ENCODE measurements around the gene ARHGEF11.

The ARHGEF11 gene

DNA sequence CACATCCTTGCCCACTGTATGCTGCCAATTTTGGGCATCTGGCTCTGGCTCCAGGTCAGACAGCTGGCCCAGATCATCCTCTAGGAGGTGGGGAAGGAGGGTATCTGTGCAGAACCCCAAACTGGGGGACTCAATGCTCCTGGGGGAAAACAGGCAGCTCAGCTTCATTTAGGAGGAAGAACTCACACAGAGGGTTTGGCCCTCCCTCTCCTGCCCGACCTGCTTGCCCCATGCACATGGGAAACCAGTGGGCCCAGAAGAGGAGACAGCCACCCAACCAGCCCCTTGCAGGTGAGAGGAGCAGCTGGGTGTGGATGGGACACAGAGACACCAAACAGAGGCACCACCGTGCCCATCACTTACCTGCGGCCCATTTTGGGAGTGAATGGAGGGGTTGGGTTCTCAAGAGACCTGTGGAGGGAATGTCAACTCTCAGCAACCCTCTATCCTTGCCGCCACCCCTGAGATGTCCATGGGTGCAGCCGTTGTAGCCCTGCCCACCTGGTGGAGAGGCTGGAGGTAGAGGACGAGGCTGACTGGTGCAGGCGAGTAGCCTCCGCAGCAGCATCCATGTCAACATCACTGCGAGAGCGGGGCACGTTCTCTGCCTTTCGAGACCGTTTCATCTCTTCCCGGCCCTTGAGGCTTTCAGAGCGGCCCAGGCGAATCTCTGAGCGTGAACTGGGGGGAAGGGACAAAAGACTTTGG, 97.6 kb downstream of the ARHGEF11 start:
- DNase-seq = no peak

DNA sequence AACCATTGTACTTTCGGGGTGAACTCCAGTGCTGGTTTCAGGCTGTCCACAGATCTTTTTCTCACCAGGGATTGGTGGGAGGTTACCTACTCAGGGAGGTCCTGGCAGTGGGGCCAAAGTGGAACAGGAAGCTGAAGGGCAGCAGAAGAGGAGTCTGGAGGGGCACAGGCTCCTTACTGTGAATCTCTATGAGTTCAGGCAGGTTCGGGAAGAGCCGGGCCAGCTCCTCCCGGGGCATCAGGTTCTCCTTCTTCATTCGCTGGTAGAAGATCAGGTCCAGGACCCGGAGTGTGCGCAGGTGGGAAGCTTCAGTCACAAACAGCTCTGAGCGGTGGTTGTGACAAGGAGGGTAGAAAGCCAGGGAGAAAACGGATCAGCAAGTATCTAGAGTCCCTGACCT, 98.4 kb downstream of the ARHGEF11 start:
- no peak for DNase-seq

DNA sequence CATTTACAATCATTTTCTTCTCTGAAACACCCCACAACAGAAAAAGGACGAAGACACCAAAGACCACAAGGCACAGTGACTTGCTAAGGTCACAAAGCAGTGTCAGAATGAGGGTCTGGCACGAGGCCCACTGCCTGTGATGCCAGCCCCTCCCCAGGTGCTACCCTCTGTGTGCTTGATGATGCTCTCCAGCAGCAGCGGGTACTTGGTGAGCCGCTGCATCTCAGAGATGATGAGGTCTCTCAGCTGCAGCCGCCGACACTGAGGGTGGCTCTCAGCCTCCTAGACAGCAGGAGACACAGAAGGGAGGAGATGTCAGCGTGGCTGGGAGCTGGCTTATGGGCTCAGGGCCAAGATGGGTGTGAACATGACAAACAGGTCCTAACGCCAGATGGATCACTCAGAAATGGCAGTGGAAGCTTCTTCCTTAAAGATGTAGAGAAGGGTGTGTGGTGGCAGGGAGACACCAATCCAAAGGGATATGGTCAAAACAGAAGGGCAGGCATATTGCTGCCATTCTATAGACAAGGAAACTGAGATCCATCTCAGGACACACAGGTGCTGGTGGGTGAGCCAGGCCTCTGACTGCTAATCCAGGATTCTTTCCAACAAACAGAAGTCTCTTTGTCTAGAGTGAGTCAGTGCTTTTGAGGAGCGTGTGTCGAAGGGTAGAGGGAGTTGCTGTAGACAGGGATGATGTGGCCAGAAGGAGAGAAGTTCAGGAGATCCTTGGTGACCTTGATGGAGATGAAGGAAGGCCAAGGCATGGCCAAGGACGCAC, 99.5 kb downstream of the ARHGEF11 start:
- no peak for DNase-seq

DNA sequence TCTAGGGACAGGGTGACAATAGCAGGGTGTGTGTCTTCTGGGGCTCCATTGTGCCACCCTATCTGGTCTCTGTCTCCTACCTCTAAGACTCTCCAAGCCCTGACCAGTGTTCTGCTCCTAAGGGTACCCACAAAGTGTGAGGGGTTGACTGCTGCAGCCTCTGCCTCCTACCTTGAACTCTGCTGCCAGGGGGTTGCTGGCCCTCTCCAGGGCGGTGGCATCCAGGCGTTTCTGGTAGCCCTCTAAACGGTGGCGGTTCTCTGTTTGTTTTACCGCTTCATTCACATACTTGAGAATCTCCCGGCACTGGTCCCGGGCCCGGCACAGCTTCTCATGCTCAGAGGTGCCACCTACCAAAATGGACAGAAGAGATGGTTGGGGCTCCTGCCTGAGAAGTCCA, 100.7 kb downstream of the ARHGEF11 start:
- DNase-seq = no peak

DNA sequence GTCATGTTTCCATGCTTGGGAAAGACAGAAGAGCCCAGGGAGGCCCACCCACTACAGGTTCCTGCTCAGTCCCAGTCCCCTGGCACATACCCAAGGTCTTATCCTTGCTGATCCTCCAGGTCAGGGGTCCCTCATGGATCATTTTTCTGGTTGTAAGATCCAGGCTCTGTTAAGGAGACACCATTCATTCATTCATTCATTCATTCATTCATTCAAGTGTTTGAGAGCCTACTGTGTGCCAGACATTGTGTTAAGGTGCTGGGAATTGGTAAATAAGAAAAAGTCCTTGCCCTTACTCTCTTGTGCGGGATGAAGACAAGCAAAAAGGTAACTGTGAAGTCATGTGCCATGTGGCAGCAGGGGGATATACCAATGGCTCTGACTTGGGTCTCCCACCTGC, 101.3 kb downstream of the ARHGEF11 start:
- no peak for DNase-seq

DNA sequence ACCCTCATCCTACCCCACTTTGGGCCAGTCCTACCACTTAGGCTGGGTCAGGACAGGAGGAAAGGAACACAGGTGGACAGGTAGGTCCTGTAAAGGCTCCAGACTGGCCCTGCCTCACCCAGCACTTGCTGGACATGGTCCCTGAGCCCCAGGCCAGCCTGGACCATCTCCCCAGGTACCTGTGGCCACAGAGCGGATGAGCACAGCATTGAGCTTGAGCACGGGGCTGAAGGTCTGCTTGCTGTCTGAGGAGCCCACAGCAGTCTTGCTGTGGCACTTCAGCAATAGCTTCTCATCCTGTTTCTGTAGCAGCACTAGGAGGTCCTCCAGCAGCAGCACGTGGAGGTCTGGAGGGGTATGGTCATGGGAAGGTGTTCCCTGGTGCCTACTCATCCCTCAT, 101.8 kb downstream of the ARHGEF11 start:
- DNase-seq = no peak

DNA sequence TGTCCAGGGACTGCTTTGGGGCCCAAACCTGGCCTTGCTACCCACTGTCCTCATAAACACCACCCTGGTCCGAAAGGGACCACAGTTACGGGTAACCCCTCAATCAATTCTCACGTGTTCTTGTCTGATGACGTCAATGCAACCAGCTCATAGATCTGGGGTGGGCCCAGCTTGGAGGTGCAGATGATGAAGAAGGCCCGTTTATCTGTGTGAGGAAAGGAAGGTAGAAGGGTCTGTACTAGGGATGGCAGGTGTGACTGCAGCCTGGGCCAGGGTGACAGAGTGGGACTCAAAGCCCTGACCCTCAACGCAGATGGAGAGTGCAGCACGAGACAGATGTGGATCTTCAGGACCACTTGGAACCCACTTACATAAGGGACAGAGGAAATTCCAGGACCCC, 103.0 kb downstream of the ARHGEF11 start:
- DNase-seq = no peak

DNA sequence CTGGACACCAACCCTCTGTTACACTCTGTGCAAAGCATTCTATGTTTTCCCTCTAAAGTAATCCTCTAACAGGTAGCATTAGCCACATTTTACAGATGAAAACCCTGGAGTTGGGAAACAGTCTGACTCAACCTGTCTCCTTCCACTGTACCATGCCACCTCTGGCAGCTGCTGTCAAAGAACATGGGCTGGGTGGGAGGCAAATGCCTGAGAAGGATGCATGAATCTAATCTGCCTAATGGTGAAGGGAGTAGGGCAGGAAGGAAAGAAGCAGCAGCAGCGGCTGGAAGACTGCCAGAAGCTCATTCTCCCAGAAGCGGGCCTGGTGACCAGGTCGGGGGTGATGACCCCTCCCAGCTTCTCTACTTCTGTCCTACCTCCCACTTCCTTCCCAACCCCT, 103.4 kb downstream of the ARHGEF11 start:
- no peak for DNase-seq

DNA sequence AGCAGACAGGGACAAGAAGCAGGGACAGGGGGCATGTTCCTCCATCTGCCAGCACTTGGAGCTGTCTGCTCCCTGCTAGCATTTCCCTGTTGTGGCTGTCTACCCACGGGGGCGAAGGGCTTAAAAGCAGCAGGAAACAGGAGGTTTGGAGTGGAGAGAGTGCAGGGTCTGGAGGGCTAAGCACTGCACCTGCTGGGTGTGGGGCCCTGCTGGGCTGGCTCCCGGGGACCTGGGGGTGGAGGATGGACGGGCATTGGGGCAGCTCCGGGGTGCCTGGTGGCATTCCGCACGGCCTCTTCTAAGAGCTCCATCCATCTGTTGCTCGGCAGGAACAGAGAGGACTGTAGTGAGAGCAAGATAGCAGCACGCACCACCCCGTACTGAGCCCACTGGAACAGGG, 103.9 kb downstream of the ARHGEF11 start:
- DNase-seq = no peak

DNA sequence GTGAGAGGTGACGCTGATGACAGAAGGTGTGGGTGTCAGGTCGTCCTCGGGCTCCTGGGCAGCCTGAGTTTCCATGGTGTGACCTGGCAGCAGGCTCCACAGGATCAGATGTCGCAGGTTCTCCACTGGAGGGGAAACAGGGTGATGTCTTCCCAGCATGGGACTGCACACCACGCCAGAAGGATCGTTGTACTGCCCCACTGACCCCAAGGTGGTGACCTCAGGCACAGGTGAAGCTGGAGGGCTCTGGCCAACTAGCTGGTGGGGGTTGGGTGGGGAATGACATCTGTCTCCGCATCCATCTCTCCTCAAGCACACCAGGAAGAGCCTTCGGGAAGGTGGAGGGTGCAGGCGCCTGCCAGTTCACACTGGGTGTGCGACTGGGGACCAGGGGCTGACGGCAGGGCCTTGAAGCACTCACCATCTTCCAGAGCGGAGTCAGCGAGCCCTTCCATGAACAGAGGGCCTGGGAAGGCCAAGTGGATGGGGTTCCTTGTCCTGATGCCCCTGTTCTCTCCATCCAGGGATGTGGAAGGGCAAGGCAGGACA, 105.7 kb downstream of the ARHGEF11 start:
- DNase-seq = no peak

DNA sequence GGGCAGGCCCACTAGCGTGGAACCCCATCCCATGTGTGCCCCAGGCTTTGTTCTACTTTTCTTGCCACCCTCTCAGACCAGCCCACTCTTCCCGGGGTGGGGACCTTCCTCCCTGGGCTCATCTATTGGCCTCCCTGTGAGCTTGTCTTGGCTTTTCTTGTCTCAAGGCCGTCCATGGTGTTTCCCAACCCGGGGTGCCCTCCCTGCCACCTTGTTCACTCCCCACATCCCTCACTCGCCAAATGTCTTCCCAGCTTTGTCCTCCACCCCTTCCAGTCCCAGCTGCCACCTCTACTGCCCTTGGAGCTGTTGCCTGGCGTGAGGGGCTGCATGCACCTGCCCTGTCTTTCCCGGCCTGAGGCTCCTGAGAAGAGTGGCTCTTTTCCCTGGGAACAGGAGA, 106.7 kb downstream of the ARHGEF11 start:
- no peak for DNase-seq

DNA sequence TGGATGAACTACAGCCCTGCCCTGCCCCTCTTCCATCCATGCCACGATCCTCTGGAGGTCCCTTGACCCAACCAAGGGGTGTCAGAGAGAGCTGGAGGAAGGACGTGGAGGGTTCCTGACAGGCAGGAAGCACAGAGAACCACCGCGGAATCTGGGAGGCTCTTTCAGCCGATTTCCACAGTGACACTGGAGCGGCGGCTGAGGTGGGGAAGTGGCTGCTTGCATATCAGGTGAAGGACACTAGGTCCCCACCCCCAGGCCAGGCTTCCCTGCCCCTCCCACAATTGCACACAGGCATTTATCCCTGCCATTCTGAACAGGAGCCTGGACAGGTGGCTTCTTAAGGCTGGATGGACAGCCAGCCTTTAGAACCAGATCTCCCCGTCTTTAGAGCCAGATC, 107.7 kb downstream of the ARHGEF11 start:
- no peak for DNase-seq

DNA sequence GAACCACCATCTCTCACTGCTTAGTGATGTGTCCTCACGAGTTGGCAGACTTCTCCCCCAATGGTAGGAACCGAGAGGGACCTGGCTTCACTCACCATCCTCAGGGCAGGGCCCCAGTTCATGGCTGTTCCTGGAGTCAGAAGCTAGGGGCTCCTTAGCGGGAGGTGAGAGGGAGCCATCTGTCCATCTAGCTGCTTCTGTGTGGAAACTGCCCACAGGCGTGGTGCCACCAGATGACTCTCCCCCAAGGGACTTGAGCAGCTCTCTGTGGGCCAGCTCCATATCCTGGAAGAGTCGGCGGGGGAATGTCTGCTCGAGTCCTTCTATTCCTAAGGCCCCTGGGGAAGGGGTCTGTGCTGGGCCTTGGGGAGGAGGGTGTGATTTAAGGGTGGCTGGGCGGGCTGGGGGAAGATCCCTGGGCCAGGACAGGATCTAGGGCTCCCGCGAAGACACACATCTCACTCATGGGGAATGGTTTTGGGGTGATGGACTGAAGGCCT, 108.8 kb downstream of the ARHGEF11 start:
- no peak for DNase-seq

DNA sequence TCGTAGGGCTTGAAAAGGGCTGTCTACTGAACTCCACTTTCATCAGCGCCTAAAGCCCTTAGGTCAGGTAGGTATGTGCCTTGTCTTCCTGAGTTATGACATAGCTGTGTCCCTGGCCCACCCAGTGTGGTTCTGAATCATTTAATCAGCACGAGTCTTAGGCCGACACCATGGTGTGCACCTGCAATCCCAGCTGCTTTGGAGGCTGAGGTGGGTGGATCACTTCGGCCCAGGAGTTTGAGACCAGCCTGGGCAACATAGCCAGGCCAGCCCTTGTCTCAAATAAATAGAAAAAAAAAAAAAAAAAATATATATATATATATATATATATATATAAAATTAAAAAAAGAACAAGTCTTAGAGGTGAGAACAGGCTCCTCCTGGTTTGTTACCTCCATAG, 109.4 kb downstream of the ARHGEF11 start:
- DNase-seq = no peak

DNA sequence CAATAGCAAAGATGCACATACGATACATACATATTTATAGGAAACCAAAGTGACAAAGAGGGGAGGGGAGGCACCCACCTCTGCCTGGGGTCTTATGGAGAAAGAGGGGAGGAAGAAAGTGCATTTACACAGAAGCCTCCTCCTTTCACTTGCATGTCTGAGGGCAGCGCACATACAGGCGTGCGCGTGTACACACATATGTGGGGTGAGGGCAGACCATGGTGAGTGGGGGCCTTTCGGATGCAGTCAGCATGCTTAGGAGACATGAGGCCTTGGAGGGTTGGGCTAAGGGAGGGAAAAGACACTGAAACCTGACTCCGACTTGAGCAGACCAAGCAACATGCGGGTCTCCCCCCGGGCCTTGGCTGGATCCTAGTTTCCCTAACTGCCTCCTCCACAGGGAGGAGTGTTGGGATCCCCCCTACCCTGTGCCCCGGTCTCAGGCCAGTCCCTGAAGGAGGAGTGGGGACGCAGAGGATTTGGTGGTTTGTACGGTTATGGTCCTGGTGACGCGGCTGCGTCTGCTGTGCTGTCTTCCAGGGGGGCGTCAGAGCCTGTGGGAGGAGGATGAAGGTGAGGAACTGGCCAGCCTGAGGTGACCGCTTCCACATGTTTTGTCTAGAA, 109.9 kb downstream of the ARHGEF11 start:
- DNase-seq = no peak

DNA sequence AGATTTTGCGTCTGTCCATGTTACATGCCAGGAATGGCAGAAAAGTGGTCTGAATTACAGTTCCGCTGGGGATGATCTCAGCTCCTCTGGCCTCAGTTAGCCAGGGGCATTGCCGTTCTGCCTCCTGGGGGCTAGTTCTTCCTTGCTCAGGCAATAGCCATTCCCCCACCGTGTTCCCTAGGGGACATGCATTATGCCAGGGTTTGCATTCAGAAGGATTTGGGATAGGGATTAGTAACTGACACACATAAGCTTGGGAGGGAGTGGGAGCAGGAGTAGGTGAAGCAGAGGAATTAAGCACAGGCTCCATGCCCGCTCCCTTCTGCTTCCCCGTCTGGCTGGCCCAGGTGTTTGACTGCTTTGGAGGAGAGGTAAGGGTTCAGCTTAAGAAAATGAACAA, 112.4 kb downstream of the ARHGEF11 start:
- no peak for DNase-seq

DNA sequence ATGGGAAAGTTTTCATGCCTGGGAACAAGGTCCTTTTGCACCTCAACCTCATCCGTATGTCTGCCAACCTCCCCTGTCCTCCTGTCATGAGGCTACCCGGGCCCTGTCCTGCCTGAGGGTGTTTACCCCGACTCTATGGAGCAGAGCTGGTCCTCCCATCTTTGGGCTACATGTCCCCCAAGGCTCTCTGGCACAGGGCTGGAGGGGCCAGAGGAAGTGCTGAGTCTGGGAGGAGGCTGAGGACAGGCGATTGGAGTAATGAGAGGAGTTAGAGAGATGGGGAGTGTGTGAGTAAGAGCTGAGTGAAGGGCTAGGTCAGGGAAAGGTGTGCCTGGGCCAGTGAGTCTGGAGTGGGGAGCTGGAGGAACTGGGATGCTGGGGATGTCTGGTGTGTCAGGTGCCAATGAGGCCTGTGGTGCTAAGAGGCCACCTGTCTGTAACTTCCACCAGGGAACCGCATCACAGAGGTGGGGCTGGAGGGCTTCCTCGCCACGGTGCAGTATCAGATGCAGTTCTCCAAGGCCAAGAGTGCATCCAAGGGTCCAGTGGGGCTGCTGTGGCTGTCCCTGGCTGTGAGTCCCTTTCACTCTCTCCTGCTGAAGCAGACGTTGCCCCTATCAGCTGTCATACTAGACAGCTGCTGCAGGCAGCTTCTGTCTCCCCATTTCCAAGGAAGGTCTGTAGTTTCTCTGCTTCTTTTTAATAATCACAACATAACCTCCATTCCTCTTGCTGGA, 113.4 kb downstream of the ARHGEF11 start:
- no peak for DNase-seq

DNA sequence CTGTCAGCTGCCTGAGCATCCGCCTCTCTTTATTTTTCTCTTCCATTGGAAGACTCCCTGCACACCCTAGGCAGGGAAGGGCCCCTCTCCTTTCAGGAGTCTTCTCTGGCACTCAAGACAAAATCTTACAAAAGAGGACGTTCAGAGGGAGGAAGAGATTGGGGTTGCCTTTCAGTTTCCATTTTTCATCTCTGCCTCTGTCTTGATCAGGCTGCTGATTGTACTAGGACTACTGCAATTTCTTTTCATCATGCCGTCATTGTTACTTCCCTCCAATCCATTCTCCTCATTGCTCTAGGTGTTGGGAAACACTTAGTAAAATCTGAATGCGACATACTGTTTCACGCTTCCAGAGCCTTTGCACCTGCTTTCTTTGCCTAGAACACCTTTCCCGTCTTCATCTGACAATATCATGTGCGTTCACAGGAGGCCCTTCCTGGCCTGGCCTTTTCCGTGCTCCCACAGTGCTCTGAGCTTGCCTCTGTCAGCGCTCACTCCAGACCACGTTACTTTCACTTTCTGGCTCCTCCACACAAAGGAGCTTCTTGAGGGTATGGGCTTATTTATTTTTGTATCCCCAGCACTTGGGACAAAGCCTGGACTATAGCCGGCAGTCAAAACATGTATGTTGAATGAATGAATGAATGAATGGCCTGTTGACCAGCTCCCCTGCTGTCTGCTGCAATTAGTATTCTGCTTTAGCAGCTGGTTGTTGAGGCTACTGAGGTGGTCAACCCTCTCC, 114.2 kb downstream of the ARHGEF11 start:
- no peak for DNase-seq

DNA sequence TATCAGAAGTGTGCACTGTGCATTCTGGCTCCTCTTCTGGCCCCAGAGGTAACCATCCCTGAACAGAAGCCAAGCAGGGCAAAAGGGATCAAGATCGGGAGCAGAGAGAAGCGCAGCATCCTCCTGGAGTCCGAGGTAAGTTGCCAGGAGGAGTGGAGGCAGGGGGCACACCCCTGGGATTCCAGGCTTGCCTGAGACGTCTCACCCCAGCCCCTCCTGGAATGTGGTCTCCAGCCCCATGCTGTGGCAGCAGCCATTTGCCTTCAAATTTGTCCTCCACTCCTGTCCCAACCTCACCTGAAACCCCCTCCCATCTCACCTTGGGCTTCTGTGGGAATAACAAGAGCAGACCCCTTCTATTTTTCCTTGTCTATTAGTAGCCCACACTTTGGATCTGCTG, 115.1 kb downstream of the ARHGEF11 start:
- no peak for DNase-seq

DNA sequence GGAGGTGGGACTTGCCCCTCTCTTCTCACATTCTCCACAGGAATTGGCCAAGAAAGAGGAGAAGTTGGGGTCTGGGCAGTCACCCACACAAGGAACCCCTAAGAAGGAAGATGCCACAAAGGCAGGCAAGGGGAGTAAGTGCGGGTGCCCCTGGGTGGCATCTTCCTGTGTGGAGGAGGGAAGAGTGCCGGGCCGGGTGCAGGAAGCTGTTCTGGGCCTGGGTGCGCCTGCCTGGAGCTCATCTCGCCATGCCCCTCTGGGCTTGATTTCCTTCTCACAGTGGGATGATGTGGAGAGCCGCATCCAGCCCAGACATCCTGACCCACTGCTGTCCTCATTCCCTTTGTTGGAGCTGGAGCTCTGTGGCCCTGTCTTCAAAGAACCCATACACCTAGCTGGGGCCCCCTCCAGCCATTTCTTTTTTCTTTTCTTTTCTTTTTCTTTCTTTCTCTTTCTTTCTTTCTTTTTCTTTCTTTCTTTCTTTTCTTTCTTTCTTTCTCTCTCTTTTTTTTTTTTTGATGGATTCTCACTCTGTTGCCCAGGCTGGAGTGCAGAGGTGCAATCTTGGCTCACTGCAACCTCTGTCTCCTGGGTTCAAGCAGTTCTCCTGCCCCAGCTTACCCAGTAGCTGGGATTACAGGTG, 115.8 kb downstream of the ARHGEF11 start:
- no peak for DNase-seq

DNA sequence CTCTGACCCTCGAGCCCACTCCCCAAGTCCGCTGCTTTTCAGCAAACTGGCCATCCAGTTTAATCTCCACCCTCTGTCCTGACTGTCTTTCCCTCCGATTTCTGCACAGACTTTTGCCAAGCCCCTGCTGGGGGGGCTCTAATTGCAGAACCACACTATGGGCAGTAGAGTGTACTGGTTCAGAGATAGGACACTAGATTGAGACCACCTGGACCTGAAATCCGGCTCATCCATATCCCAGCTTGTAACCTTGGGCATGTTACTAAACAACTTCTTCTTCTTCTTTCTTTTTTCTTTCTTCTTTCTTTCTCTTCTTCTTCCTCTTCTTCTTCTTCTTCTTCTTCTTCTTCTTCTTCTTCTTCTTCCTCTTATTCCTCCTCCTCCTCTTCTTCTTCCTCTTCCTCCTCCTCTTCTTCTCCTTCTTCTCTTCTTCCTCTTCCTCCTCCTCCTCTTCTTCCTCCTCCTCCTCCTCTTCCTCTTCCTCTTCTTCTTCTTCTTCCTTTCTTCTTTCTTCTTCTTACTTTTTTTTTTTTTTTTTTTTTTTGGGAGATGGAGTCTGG, 117.4 kb downstream of the ARHGEF11 start:
- no peak for DNase-seq

All from GOT3 (cell line).